Measurements from ENCODE around the gene CYTH4. TPM values are rescaled to one million over a fixed set of nuclear protein-coding genes. Genes with fewer than 3 reads are reported as not detected.

CYTH4 gene
- total and polyA plus RNA-seq, 4 donors = 1.9 to 9.9 (median 5.9) TPM

GRCh38 chr22:37275622-37276021 is 6.7 kb upstream of the CYTH4 start:
- H3K9me3 ChIP-seq (ENCODE audit: control insufficient read depth in 4 of 4, low read length in 3 of 4) = no peaks in the 10 kb centered on the region
- H3K4me3 ChIP-seq (ENCODE audit: low read depth in 1 of 3, low read length in 3 of 3) = no peak overlapping the region
- H3K27me3 ChIP-seq (ENCODE audit: control insufficient read depth in 4 of 4, insufficient read depth in 4 of 4, low read length in 3 of 4) = no peaks in the 10 kb centered on the region
- TF ChIP-seq ATF3 (IDR thresholded peaks at IDR 0.05) (no peak), TAF1 (conservative IDR thresholded peaks at IDR 0.05) (no peak), SP1 (IDR thresholded peaks at IDR 0.05) (no peak), ZBTB33 (IDR thresholded peaks at IDR 0.05) (no peak), NR2F2 (IDR thresholded peaks at IDR 0.05) (no peak), FOXA1 (IDR thresholded peaks at IDR 0.05) (no peak), YY1 (IDR thresholded peaks at IDR 0.05) (no peak), MAX (IDR thresholded peaks at IDR 0.05) (no peak)
- H3K36me3 ChIP-seq (ENCODE audit: control insufficient read depth in 4 of 4, insufficient read depth in 3 of 4, low read depth in 1 of 4, low read length in 3 of 4) = no peaks in the 10 kb centered on the region
- DNase-seq (ENCODE audit: low spot score) = no peak
- H3K9ac ChIP-seq (ENCODE audit: low read depth in 1 of 2, low read length in 2 of 2) = no peak overlapping the region
- 77% methylated on average over 5 of the region's 5 CpGs for WGBS
- H3K4me1 ChIP-seq (ENCODE audit: control insufficient read depth in 4 of 4, insufficient read depth in 4 of 4, low read length in 3 of 4) = no peaks in the 10 kb centered on the region
- no peak overlapping the region for H3K27ac ChIP-seq (ENCODE audit: low read depth in 1 of 2, low read length in 2 of 2)

- Histone ChIP-seq H3K27me3 (ENCODE audit: control insufficient read depth in 4 of 4, insufficient read depth in 4 of 4, low read length in 3 of 4) (no peaks in the 10 kb centered on the region), H3K4me1 (ENCODE audit: control insufficient read depth in 4 of 4, insufficient read depth in 4 of 4, low read length in 3 of 4) (no peaks in the 10 kb centered on the region), H3K9ac (ENCODE audit: low read depth in 1 of 2, low read length in 2 of 2) (no peak overlapping the region), H3K9me3 (ENCODE audit: control insufficient read depth in 4 of 4, low read length in 3 of 4) (no peaks in the 10 kb centered on the region), H3K27ac (ENCODE audit: low read depth in 1 of 2, low read length in 2 of 2) (no peak overlapping the region), H3K36me3 (ENCODE audit: control insufficient read depth in 4 of 4, insufficient read depth in 3 of 4, low read depth in 1 of 4, low read length in 3 of 4) (no peaks in the 10 kb centered on the region), H3K4me3 (ENCODE audit: low read depth in 1 of 3, low read length in 3 of 3) (no peak overlapping the region)
- DNase-seq (ENCODE audit: low spot score) = no peak
- no peak for TF ChIP-seq NR2F2 (IDR thresholded peaks at IDR 0.05)
- TF ChIP-seq GABPA (IDR thresholded peaks at IDR 0.05 in 1 of 2, conservative IDR thresholded peaks at IDR 0.05 in 1 of 2) = no peak
- no peak for TF ChIP-seq REST (IDR thresholded peaks at IDR 0.05)
- TF ChIP-seq RXRA (IDR thresholded peaks at IDR 0.05) = no peak
- TF ChIP-seq HNF4A (conservative IDR thresholded peaks at IDR 0.05) = no peak
- TF ChIP-seq CTCF (IDR thresholded peaks at IDR 0.05; ENCODE audit: low read depth, low read length, missing input control) = no peak
- WGBS = 80% methylated on average over 2 of the region's 2 CpGs
Observed at GRCh38 chr22:37276776-37277175, 5.5 kb upstream of the CYTH4 start.
